ENCODE data around the gene SERINC5. TPM values are rescaled to one million over a fixed set of nuclear protein-coding genes. Genes with fewer than 3 reads are reported as not detected.

SERINC5 gene
- total RNA-seq, 3 donors from 2014 or later (not counting 1 experiment from before 2014, with no cell fraction given): 6.8 to 18.9 (median 14.5) TPM

GRCh38 chr5:80300125-80300524 lies 44.3 kb upstream of the SERINC5 start:
- no peak overlapping the region for H3K27ac ChIP-seq (ENCODE audit: low read length)
- no peaks in the 10 kb centered on the region for H3K36me3 ChIP-seq (ENCODE audit: control insufficient read depth, insufficient read depth, low read length)
- H3K27me3 Mint-ChIP-seq (ENCODE audit: low read depth in 2 of 2): peaks cover 0 to 4% of the 10 kb centered on the region in 2 donors
- no peaks in the 10 kb centered on the region for H3K36me3 Mint-ChIP-seq
- H3K4me3 Mint-ChIP-seq: no peak overlapping the region
- no peaks in the 10 kb centered on the region for H3K9me3 ChIP-seq (ENCODE audit: control insufficient read depth, insufficient read depth, low read length)
- no peak for ATAC-seq
- intact Hi-C loops (cut with micrococcal nuclease): no loop called here
- no peaks in the 10 kb centered on the region for H3K27me3 ChIP-seq (ENCODE audit: control insufficient read depth, insufficient read depth, low read length)
- H3K9me3 Mint-ChIP-seq: no peaks in the 10 kb centered on the region
- 96% methylated on average over 8 of the region's 8 CpGs for WGBS (ENCODE audit: insufficient coverage)
- H3K27ac Mint-ChIP-seq: no peak overlapping the region
- no peak for TF ChIP-seq CTCF (IDR thresholded peaks at IDR 0.05)
- DNase-seq: no peak
- no peaks in the 10 kb centered on the region for H3K4me1 Mint-ChIP-seq
- H3K4me3 ChIP-seq (ENCODE audit: low read length): no peak overlapping the region
- H3K4me1 ChIP-seq (ENCODE audit: control insufficient read depth, insufficient read depth, low read length): no peaks in the 10 kb centered on the region

DNA sequence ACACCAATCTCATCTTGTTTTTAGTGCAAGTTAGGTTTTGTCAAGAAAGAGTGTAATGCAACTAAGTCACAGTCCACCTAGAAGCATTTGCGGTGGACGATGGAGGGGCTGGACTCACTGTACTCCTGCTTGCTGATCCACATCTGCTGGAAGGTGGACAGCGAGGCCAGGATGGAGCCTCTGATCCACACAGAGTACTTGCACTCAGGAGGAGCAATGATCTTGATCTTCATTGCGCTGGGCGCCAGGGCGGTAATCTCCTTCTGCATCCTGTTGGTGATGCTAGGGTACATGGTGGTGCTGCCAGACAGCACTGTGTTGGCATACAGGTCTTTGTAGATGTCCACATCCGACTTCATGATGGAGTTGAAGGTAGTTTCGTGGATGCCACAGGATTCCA lies 43.8 kb upstream of the SERINC5 start:
- H3K9me3 ChIP-seq (ENCODE audit: control insufficient read depth, insufficient read depth, low read length): no peaks in the 10 kb centered on the region
- H3K36me3 ChIP-seq (ENCODE audit: control insufficient read depth, insufficient read depth, low read length): no peaks in the 10 kb centered on the region
- Mint-ChIP-seq H3K27ac (no peak overlapping the region), H3K4me1 (no peaks in the 10 kb centered on the region), H3K36me3 (no peaks in the 10 kb centered on the region), H3K4me3 (no peak overlapping the region), H3K27me3 (ENCODE audit: low read depth in 2 of 2) (peaks cover 0 to 4% of the 10 kb centered on the region in 2 donors), H3K9me3 (no peaks in the 10 kb centered on the region)
- DNase-seq (no peak), ATAC-seq (no peak)
- TF ChIP-seq CTCF (IDR thresholded peaks at IDR 0.05): no peak
- H3K4me3 ChIP-seq (ENCODE audit: low read length): no peak overlapping the region
- WGBS (ENCODE audit: insufficient coverage): 90% methylated on average over 8 of the region's 8 CpGs
- H3K4me1 ChIP-seq (ENCODE audit: control insufficient read depth, insufficient read depth, low read length): no peaks in the 10 kb centered on the region
- intact Hi-C loops (cut with micrococcal nuclease): no loop called here
- H3K27ac ChIP-seq (ENCODE audit: low read length): no peak overlapping the region
- no peaks in the 10 kb centered on the region for H3K27me3 ChIP-seq (ENCODE audit: control insufficient read depth, insufficient read depth, low read length)

GRCh38 chr5:80296121-80296520 lies 40.3 kb upstream of the SERINC5 start:
- WGBS (ENCODE audit: insufficient coverage): 75% methylated on average over 5 of the region's 6 CpGs
- intact Hi-C loops (cut with micrococcal nuclease): no loop called here
- H3K27me3 ChIP-seq (ENCODE audit: control insufficient read depth, insufficient read depth, low read length): no peaks in the 10 kb centered on the region
- Mint-ChIP-seq H3K4me3 (no peak overlapping the region), H3K27ac (no peak overlapping the region), H3K9me3 (no peaks in the 10 kb centered on the region), H3K4me1 (no peaks in the 10 kb centered on the region), H3K36me3 (no peaks in the 10 kb centered on the region), H3K27me3 (ENCODE audit: low read depth in 2 of 2) (peaks cover 0 to 8% of the 10 kb centered on the region in 2 donors)
- no peak for TF ChIP-seq CTCF (IDR thresholded peaks at IDR 0.05)
- DNase-seq (no peak), ATAC-seq (no peak)
- H3K36me3 ChIP-seq (ENCODE audit: control insufficient read depth, insufficient read depth, low read length): no peaks in the 10 kb centered on the region
- H3K4me3 ChIP-seq (ENCODE audit: low read length): no peak overlapping the region
- H3K4me1 ChIP-seq (ENCODE audit: control insufficient read depth, insufficient read depth, low read length): no peaks in the 10 kb centered on the region
- no peaks in the 10 kb centered on the region for H3K9me3 ChIP-seq (ENCODE audit: control insufficient read depth, insufficient read depth, low read length)
- no peak overlapping the region for H3K27ac ChIP-seq (ENCODE audit: low read length)

GRCh38 chr5:80291761-80292160 lies 35.9 kb upstream of the SERINC5 start:
- Mint-ChIP-seq H3K9me3 (no peaks in the 10 kb centered on the region), H3K4me3 (no peak overlapping the region), H3K36me3 (no peaks in the 10 kb centered on the region), H3K27ac (no peak overlapping the region), H3K27me3 (ENCODE audit: low read depth in 2 of 2) (peaks cover 0 to 4% of the 10 kb centered on the region in 2 donors), H3K4me1 (no peaks in the 10 kb centered on the region)
- no peaks in the 10 kb centered on the region for H3K27me3 ChIP-seq (ENCODE audit: control insufficient read depth, insufficient read depth, low read length)
- H3K4me3 ChIP-seq (ENCODE audit: low read length): no peak overlapping the region
- no peaks in the 10 kb centered on the region for H3K36me3 ChIP-seq (ENCODE audit: control insufficient read depth, insufficient read depth, low read length)
- no peak for DNase-seq
- intact Hi-C loops (cut with micrococcal nuclease): no loop called here
- 87% methylated on average over 8 of the region's 8 CpGs for WGBS (ENCODE audit: insufficient coverage)
- no peaks in the 10 kb centered on the region for H3K4me1 ChIP-seq (ENCODE audit: control insufficient read depth, insufficient read depth, low read length)
- ATAC-seq: no peak
- TF ChIP-seq CTCF (IDR thresholded peaks at IDR 0.05): no peak
- no peak overlapping the region for H3K27ac ChIP-seq (ENCODE audit: low read length)
- H3K9me3 ChIP-seq (ENCODE audit: control insufficient read depth, insufficient read depth, low read length): no peaks in the 10 kb centered on the region
